ENCODE results near the gene PEX14. TPM values are rescaled to one million over a fixed set of nuclear protein-coding genes. Genes with fewer than 3 reads are reported as not detected.

The PEX14 gene
- total RNA-seq, 1 experiment from 2014 or later = 20.4 TPM

DNA sequence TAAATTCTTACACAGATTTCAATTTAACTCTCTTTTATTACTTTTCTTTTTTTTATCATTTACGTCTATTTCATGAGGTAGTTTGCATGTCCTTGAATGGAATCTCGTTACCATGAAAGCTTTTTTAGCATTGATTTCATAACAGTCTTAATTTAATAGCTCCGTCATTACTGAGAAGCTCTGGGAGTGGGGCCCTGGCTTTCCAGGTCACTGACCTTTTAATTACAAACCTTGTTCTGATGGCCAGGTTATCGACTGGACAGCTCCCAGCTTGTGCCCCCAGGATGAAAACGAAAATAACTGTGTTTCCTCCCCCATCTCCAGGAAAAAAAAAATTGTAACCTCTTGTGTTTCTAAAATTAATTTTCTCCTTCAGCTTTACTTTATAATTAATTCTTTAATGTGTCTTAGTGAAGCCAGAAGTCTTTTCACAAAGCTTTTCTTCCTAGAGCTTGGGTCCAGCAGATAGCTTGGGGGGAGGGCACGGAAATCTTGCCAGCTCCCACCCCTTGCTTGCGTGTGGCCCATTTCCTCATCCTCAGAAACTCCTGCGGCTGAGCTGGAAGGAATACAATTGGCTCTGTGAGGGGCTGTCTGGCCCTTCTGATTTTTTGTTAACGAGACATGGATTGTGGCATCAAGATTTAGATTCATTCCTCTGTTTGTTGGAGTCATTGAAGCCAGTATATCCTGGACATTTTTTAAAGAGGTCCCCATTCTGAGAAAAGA lies 65.7 kb downstream of the PEX14 start:
- no peak for DNase-seq (ENCODE audit: low read depth)

DNA sequence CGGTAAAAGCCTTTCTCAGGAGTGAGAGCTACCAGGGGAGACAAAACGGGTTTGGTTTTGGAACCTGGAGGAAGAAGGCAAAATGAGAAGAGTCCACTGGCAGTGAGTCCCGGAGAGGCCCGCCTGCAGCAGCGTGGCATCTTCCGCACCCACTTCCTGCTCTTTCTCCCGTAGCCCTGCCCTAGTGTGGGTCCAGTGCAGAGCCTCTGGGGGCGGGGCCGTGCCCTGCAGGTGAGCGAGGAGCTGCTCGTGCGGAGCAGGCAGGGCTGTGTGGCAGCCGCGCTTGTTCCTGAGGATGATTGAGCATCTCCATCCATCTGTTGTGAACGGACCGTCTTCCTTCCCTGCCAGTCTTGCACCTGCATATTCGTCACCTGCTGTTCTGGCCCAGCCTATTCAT lies 66.5 kb downstream of the PEX14 start:
- no peak for DNase-seq (ENCODE audit: low read depth)

DNA sequence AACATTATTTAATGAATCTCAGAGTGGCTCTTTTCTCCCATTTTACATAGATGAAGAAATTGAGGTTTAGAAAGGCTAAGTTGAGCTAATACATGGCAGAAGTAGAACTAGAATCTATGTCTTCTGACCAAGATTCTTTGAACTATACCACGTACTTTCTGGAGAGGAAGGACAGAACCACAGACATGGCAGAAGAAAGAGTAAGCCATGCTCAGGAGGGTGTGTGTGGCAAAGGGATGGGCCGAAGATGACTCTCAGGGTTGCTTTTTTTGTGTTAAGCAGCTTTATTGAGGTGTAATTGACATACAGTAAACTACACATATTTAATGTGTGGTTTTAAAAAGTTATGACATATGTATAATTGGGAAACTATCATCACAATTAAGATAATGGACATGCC lies 69.5 kb downstream of the PEX14 start:
- DNase-seq (ENCODE audit: low read depth) = no peak

DNA sequence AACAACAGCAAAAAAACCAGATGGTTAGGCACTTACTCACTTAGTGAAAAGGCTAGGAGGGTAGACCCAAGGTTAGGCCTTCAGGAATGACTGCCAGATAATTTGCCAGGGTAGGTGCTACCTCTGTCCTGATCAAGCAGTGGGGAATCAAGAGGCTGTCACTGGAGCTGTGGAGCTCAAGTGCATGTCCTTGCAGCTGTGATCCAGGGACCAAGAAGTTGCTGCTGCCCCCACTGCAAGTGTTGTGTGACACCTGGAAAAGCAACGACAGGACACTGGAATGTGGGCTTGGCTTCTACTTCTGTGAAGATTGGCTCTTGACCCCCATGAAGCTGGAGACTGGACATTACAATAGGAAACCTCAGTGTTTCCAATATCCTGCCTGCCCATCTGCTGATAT lies 72.1 kb downstream of the PEX14 start:
- no peak for DNase-seq (ENCODE audit: low read depth)

DNA sequence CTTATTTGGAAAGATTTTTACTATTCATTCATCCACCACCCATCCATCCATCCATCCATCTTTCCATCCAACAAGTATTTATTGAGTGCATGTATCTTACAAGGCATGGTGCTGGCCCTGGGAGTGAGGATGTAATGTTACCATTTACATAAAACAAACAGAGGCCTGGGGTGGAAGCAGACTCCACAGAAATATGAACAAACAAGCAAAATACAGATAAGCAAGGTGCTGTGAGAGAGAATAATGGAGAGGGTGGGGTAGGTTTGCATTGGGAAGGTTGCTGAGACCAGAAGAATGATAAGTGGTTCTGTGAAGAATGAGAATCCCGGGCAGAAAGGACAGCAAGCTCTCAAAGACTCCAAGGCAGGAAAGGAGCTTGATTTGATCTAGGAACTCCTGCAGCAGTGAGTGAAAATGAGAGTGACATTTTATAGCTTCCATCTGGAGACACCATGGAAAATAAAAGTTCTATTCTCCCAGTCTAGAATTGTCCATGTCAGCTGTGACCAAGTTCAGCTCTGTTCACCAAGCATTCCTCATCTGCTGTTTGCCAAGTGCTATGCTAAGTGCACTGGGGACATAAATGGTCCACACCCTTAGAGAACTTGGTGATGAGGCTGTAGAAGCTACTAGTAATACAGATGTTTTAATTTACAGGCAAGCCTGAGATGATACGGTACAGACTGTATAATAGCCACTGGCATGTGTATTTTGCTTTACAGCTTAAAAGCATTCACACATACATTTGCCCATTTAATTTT lies 75.3 kb downstream of the PEX14 start:
- DNase-seq (ENCODE audit: low read depth) = no peak

DNA sequence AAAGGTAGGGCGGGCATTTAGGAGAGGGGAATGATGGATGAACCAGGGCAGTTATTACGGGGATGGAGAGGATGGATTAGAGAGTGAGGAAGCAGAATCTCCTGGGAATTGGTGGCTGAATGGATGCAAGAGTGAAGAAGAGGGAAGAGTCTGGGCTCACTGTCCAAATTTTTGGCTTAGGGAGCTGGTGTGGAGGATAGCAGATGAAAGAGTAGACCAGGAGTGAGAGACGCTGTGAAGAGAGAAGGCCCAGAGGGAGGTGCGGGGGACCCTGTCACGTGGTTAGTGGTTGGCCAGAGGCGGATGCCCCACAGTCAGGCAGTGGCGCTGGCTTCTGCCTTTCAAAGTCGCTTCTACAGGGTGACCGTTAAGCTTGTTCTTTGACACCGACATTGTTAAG lies 78.4 kb downstream of the PEX14 start:
- no peak for DNase-seq (ENCODE audit: low read depth)

DNA sequence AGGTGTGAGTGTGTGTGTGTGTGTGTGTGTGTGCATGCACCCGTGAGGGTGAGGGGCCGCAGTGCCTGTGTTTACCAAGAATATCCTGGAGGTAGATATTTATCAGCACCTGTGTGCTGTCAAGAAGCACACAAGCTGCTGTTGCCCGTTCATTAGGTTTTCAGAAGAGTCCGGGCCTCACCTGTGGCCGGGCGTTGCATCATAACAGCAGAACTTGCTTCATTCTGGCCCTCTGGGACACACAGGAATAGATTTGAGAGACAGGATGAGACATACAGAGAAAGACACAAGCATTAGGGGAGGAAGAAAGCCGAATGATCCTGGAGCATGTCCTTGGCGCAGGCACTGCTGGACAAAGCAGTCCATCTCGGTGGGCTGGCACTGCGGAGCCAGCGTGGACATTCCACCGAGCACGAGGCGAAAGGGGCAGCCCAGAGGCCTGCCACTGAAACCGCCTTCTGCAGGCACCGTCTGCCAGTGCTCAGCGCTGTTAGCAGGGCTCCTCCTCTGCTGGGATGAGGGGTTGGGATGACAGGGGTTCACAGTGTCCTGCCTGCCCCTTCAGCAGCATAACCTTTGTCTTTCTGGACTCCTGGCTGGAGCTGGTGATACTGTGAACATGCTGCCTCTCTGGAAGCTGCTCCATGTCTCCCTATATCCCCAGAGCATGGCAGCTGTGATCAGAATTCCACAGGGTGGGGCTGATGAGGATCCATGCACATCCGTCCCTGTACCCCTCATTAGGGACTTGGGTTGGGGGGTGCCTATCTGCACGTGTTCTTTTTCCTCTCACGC lies 81.1 kb downstream of the PEX14 start:
- DNase-seq (ENCODE audit: low read depth) = no peak

DNA sequence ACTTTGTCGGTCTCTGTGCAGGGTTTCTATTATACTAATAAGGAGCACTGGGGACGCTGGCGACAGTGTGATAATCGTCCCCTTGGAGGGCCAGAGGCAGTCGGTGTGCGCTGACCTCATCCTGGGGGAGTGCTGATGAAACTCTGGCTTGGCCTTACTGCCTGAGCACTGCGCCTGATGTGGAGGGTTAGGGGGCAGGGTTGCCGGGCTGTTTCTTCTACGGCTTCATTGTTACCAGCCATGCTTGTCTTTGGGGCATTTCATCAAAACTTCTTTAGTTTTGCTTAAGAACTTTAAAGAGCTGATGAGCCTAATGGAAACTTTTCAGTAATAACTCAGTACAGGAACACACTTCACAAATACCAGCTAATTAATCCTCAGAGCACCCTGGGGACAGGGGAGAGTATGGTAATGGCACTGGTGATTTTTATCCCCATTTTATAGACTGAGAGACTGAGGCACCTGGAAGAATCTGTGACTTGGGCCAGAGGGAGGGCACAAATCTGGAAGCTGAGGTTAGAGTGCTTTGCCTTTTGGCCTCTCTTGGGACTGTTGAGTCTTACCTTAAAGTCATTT lies 81.8 kb downstream of the PEX14 start:
- DNase-seq (ENCODE audit: low read depth) = no peak

DNA sequence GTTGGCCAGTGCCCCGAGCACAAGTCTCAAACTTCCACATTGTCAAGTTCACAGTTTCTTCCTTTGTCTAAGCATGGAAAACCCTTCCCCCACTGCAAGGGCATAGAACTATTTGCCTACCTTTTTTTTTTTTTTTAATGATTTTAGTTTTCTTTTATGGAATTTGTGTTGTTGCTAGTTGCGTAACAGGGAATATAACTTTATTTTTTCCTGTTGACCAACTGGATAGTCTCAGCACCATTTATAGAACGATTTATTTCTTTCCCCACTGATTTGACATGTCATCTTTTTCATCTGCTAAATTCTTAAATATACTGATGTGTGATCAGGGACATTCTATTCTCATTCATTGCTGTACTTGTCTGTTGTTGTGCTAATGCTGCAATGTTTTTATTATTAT lies 83.0 kb downstream of the PEX14 start:
- DNase-seq (ENCODE audit: low read depth) = no peak

DNA sequence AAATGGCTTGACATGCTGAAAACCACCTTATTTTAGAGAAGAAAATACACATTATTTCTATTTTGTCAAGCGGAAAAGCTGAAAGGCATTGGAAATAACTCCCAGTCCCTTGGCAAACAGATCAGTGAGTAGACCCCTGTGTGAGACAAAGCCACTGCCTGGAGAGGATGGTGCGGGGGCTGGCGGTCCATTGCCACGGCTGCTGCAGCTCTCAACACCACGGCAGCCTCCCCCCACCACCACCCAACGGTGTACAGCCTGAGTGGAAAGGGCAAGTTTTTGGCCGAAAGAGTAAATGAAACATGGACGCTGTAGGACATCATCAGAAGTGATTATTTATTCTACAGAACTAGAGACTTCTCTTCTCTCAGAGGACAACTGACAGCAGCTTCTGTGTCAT lies 84.6 kb downstream of the PEX14 start:
- no peak for DNase-seq (ENCODE audit: low read depth)

DNA sequence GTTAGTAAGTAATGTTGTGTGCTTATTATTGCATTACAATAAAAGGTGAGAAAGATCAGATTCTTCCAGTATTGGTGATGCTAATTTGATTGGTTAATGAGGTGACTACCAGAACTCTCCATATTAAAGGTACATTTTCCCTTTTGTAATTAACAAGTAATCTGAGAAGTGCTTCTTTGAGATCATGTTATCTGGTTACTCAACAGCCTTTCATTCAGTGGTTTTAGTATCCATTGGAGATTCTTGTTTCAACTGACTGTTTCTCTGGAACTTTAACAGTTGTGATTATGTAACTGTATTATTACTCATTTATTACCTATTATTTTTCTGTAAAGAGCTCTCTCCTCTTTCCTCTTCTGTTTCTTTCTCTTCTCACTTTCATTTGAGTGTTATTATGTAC lies 86.7 kb downstream of the PEX14 start:
- DNase-seq (ENCODE audit: low read depth) = no peak

DNA sequence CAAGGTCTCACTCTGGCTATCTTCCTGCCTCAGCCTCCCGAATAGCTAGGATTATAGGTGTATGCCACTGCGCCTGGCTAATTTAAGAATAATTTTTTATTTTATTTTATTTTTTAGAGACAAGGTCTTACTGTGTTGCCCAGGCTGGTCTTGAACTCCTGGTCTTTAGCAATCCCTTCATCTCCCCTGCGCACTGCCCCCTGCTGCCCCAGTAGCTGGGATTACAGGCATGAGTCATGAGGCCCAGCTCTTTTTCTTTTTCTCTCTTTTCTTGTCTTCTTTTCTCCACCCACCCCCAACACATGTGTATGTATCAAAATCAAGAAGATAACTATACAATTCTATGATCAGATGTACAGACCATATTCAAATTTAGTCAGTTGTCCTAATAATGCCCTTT lies 87.2 kb downstream of the PEX14 start:
- peak; percentile 20 for DNase-seq (ENCODE audit: low read depth)

DNA sequence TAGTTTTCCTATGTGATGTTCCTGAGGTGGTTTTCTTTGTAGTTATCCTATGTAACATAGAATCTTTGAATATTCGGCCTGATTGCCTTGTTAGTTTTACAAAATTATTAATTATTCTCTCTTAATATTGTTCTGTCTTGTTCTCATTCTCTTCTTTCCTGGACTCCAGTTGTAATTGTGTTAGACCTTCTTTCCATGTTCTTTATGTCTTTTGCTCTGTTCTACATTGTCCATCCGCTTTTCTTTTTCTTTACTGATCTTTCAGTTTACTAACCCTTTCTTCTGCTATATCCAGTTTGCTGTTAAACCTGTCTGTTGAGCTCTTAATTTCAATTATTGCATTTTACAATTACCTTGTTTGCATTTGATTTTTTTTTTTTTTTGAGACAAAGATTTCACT lies 89.3 kb downstream of the PEX14 start:
- DNase-seq (ENCODE audit: low read depth) = no peak

DNA sequence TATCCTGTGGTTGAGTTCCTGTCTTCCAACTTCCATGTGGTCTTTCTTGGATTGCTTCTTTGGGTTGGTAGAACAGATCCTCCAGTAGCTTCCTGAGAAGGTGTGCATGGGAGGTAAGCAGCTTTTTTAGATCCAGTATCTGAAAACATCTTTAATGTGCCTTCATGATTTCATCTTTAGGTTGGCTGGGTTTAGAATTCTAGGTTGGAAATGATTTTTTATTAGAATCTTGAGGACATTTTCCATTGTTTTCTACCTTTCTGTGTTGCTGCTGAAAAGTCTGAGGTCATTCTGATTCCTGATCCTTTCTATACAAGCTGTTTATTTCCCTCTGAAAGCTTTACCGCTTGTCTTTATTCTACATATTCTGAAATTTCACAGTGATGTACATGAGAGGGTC lies 94.8 kb downstream of the PEX14 start:
- DNase-seq (ENCODE audit: low read depth) = no peak

DNA sequence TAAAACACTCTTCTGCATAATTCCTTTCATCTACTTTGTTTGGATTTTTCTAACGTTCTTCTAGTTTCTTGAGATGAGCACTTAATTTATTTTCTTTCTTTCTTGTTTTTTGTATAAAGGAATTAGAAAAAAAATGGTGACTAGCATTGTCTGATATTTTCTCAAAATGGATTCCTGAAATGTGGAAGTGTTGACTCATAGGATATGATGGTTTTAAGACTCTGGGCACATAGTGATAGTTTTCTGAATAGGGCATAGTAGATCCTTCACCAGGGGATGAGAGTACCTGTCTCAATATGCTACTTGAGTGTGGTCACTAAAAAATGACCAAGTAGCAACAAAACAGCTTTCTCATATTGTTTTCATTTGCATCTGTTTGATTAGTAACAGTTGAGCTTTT lies 100.9 kb downstream of the PEX14 start:
- DNase-seq (ENCODE audit: low read depth) = peak; percentile 85

DNA sequence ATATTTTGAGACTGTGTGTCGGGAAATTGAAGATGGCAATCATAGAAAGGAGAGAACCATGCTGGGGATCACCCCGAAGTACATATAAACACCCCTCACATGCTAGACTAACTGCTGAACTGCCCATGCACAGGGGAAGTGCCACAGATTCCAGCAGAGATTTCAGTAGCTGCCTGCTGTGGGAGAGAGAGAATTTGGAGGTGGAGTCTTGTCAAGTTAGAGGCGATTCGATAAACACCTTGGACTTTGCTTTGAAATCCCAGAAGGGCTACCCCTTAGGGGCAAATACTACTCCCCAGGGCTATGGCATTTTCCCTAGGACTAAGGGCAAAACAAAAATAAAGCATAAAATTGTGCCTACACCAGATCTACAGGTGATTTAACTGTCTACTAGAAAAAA lies 103.3 kb downstream of the PEX14 start:
- no peak for DNase-seq (ENCODE audit: low read depth)

DNA sequence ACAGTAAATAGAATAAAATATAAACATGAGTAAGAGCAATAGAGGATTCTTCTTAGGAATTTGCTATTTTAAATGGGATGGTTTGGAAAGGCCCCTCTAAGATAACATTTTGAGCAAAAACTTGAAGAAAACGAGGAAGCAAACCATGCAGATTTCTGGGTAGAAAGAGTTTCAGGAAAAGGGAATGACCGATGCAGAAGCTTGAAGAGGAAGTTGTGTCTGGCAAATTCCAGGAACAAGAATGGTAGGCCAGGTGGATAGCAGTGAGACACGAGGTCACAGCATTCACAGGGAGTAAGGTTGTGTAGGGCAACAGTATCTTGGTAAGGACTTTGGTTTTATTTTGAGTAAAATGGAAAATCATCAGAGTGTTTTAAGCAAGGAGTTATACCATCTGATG lies 108.9 kb downstream of the PEX14 start:
- no peak for DNase-seq (ENCODE audit: low read depth)

DNA sequence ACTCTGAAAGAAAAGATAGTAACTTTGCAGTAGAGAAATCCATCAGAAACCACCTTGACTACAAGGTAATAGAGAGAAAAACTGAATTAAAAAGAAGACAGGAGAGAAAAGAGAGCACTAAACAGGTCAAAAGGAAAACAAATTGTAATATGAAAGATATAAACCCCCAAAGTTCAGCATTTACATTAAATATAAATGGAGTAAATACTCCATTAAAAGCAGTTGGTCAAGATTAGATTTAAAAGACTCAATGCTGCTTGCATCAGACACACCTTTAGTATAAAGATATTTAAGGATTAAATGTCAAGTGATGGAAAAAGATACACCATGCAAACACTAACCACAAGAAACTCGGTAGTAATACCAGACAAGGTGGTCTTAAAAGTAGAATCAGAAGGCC lies 110.5 kb downstream of the PEX14 start:
- DNase-seq (ENCODE audit: low read depth) = no peak

DNA sequence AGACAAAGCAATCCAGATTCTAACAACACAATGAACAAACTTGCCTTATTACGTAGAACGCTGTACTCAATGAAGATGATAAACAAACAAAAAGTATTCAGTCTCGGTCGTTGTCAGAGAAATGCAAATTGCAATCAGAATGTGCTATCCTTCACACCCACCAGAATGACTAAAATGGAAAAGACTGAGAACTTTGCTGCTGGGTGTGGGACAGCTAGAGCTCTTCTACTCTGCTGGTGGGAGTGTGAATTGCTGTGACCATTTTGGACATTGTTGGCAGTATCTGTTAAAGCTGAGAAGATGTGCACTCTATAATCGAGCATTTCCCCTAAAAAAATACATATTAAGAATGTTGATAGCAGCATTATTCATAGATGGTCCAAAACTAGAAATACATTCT lies 111.4 kb downstream of the PEX14 start:
- DNase-seq (ENCODE audit: low read depth) = no peak

DNA sequence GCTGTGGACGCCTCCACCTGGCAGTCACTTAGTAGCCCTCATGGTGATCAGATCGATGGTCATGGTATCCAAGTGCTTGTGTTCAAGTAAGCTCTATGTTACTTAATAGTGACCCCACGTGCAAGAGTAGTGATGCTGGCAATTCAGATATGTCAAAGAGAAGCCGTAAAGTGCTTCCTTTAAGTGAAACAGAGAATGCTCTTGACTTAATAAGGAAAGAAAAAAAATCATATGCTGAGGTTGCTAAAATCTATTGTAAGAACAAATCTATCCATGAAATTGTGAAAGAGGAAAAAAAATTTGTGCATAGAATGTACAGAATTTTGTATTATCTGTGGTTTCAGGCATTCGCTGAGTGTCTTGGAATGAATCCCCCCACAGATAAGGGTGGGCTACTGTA lies 113.9 kb downstream of the PEX14 start:
- no peak for DNase-seq (ENCODE audit: low read depth)

DNA sequence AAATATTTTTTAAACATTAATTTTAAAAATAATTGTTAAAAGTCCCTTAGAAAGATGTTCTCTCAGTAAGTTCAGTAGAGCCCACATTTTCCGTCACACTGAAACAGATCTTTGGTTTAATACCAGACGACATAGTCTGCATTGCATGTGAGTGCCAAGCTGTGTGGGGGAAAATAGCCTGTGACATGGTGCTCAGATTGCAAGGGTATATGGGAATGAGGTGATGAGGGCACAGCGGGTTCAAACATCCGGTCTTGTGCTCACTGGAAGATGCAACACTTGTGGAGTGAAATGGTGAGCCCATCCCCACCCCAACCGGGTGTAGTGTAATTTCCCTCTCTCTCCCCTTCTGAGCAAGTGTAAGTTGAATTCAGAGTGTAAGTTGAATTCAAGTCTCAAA lies 114.3 kb downstream of the PEX14 start:
- DNase-seq (ENCODE audit: low read depth) = no peak

DNA sequence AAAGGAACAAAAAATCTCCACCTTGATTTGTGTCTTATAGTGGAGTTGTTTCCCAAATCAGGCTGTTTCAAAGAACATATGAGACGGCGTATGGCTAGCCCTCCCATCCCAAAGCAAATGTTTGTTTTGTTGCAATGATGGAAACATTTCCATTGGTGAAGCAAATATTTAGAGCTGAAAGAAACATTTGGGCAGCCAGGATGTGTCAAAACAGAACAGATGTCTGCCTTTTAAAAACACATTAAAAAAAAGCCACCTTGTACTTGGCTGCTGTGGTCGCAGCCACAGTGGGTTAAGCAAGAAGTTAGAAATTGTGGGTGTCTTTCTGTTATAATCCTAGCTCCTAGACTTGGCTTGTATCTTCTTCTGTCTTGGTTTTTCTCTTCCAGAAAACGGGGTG lies 116.3 kb downstream of the PEX14 start:
- no peak for DNase-seq (ENCODE audit: low read depth)

All from HT1080 (cell line).